GM13976 (cell line): ENCODE measurements around the gene ZNF804B.

ENCODE experiments used
- DNase-seq: peaks from one replicate; pipeline ENCODE4 v3.0.0; 2012; ENCODE audit warnings: low spot score
- in situ Hi-C: fragments of 300-500 bp; cut with MboI; formaldehyde crosslinking; loops from one replicate; pipeline ENCODE4 v1.12.0; 2022; ENCODE audit warnings: low sequenced_read_pairs, mixed read lengths, inconsistent platforms; ENCODE audit not compliant: unreplicated experiment
- TF ChIP-seq, protein P1 (sequence below): IDR thresholded peaks from 2 replicates; pipeline ENCODE4 v1.5.1; 2012; ENCODE audit warnings: borderline replicate concordance, mild to moderate bottlenecking; ENCODE audit not compliant: insufficient read depth; ENCODE audit errors: extremely low read depth, missing control alignments, control extremely low read depth

The ZNF804B gene

DNA sequence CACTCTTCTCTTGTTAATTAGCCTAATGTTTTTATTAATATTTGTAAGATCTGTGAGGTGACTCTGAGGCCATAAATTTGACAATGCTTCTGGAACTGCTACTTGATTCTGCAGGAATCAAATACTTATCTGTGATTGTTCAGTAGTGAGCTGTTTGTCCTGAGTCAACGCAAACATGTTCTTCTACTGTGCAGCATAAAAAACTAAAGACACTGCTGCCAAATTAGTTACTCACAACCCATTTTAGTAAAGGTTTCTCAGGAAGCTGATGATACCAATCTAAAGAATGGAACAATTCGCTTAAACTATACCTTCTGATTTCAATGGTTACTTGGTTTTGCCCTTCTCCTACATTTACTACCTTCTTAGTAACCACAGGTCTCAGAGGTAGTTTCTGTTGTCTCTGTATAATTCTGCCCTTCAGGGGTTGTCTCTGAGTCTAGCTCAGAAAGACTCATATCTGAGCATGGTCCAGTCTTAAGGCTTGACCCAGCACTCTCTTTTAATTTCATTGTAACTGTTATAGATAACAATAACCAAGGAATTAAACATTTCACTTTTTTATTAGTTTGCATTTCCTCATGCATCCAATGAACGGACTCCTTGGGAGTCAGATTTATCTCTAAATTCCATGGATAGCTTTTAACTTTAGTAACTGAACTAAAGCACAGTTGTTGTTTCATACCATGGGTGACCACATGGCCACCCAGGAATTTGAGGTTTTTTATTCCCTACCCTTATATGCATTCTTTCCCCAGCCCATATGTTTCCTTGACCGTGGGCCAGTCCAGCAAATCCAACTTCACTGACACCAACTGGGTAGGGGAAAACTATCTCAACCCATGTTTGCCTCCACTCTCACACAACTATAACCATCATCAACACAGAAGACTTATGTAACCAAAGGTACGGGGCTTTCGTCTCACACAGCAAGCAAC lies 345.5 kb downstream of the ZNF804B start:
- in situ Hi-C loops: no loop called here
- TF ChIP-seq, protein P1, sequence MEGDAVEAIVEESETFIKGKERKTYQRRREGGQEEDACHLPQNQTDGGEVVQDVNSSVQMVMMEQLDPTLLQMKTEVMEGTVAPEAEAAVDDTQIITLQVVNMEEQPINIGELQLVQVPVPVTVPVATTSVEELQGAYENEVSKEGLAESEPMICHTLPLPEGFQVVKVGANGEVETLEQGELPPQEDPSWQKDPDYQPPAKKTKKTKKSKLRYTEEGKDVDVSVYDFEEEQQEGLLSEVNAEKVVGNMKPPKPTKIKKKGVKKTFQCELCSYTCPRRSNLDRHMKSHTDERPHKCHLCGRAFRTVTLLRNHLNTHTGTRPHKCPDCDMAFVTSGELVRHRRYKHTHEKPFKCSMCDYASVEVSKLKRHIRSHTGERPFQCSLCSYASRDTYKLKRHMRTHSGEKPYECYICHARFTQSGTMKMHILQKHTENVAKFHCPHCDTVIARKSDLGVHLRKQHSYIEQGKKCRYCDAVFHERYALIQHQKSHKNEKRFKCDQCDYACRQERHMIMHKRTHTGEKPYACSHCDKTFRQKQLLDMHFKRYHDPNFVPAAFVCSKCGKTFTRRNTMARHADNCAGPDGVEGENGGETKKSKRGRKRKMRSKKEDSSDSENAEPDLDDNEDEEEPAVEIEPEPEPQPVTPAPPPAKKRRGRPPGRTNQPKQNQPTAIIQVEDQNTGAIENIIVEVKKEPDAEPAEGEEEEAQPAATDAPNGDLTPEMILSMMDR: no peak
- no peak for DNase-seq

DNA sequence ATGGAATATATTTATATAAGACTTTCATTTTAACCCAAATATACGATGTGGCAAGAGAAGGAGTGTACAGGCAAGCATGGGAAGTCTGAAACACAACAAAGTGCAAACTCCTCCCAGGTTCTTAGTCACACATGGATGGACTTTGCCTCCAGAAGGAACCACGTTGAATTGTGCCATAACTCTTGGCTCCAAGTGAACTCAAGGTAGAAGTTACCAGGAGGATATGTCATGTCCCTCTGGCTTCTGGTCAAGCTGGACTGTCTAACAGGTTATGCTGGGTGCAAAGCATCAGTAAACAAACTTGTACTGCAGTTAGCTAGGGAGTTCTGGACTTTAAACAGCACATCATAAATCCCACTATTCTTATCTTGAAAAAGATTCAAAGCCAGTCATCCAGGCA lies 364.4 kb downstream of the ZNF804B start:
- no peak for DNase-seq
- TF ChIP-seq, protein P1: no peak
- in situ Hi-C loops: no loop called here

DNA sequence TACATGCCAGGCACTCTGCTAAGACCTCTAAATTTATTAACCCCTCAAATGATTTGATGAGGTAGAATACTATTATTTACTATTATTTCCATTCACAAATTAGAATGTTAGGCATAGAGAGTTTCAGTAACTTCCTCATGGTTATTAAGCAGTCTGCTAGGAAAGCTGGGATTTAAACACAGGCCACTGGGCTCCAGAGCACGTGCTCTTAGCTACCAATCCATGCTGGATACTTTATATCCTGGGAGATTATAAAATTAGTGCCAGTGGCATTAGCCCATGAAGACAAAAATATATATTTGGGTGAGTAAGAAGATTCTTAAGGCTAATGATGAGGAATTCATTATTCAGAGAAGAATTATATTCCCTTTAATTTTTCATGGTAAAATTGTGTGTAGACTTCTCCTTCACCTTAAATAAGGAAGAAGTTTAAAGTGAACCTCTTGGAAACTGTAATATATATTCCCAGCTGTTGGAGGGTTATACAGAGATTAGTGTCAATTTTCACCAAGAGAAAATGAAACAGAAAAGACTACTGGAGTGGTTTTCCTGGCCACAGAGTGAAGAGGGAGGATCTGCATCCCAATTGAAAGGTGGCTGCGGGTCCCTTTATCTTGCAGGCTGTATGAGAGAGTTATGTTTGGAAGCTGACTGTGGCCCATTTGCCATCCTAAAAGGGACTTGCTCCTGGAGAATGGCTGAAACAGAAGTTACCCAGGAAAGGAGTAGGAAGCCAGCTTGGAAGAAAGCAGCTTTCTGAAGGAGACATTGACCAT lies 370.3 kb downstream of the ZNF804B start:
- DNase-seq: no peak
- TF ChIP-seq, protein P1: no peak
- in situ Hi-C loops: no loop called here

DNA sequence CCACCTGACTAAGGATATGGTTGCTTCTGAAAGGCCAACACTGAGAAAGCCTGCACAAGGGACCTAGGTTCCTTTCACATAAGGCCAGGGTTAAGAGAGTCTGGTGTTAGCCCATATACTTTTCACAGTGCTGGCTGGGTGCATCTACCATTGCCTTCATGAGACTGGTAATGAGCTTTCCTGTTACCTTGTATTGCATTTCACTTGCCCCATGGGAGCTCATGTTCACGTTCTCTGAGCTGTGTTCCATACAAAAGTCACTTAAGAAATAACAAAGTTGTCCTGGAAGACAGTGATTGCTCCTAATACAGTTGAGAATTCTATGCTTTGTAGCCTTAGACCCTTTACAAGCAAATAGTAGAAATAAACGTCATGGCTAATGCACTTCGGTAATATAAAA lies 373.9 kb downstream of the ZNF804B start:
- TF ChIP-seq, protein P1: no peak
- in situ Hi-C loops: no loop called here
- DNase-seq: no peak

DNA sequence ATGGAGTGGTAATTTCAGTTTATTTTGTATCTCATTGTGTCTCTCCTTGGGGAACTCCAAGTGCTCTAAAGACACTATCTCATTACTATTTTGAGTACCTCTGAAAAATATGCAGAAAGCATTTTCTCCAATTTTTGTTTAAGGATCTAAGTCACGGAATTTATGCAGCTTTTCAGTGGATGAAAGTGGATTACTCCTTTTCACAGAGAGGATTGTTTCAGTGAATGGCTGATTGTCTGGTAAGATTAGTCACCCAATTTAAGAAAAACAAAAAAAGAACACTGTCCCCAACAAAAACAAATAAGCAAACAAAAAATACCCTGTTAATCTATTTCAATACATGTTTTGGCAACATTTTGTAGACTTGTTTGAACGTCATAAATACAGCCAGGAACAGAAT lies 374.3 kb downstream of the ZNF804B start:
- in situ Hi-C loops: no loop called here
- TF ChIP-seq, protein P1: no peak

DNA sequence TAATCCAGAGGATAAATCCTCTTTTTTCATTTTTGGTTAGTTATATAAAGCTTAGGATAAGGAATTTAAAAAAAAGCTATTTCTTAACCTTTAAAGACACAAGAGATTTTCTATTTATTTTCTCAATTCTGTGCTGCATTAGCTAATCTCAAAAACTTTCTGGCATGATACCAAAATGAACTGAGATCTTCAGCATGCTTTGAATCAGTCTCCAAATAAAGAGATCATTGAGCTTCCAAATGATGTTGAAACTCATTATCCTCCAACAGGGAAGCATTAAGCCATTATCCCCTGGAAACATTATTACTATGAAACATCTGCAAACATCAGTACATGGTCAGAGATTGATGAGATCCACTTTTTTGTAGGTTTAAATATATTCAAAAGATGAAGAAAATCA lies 386.3 kb downstream of the ZNF804B start:
- no peak for DNase-seq
- in situ Hi-C loops: no loop called here
- TF ChIP-seq, protein P1: no peak

More for the DNA sequence above, 374.3 kb downstream of the ZNF804B start:
- DNase-seq: no peak
